HCT116 (cell line): ENCODE data around the gene IL11RA.

Source experiments
- CEBPB ChIP-seq: IDR thresholded peaks from 2 replicates; pipeline ENCODE4 v1.6.1; 2012; ENCODE audit warnings: low read depth
- CTCF ChIP-seq, 3 experiments: fragments of 200-600 bp in 1 of 3; sonication (generic) in 1 of 3; IDR thresholded peaks in 2 of 3; conservative IDR thresholded peaks in 1 of 3; 2 replicates each; pipeline ENCODE4 v1.5.1; 2012 to 2017; ENCODE audit warnings: low read depth in 2 of 3, low read length in 2 of 3, antibody characterized with exemption in 1 of 3, borderline replicate concordance in 1 of 3, control low read depth in 1 of 3, mild to moderate bottlenecking in 1 of 3, mixed read lengths in 1 of 3, mixed run types in 1 of 3, moderate library complexity in 1 of 3; ENCODE audit not compliant: insufficient read depth in 1 of 3
- EZH2 ChIP-seq: fragments of 200-600 bp; sonication (generic); IDR thresholded peaks from 2 replicates; pipeline ENCODE4 v1.6.1; 2017; ENCODE audit warnings: antibody characterized with exemption, mixed run types
- MAX ChIP-seq: IDR thresholded peaks from 2 replicates; pipeline ENCODE4 v1.6.1; 2012
- POLR2A ChIP-seq: IDR thresholded peaks from 2 replicates; pipeline ENCODE4 v1.7.0; 2011; ENCODE audit warnings: borderline replicate concordance; ENCODE audit not compliant: insufficient read depth, insufficient read length; ENCODE audit errors: extremely low read depth
- POLR2AphosphoS5 ChIP-seq: IDR thresholded peaks from 2 replicates; pipeline ENCODE4 v1.6.1; 2011; ENCODE audit warnings: mild to moderate bottlenecking, low read depth, low read length, moderate library complexity
- RAD21 ChIP-seq: IDR thresholded peaks from 2 replicates; pipeline ENCODE4 v1.6.1; 2012; ENCODE audit warnings: low read depth, mild to moderate bottlenecking
- REST ChIP-seq: IDR thresholded peaks from 2 replicates; pipeline ENCODE4 v1.6.1; 2012; ENCODE audit warnings: low read depth
- SP1 ChIP-seq: IDR thresholded peaks from 2 replicates; pipeline ENCODE4 v1.6.1; 2012; ENCODE audit warnings: low read depth
- TCF7L2 ChIP-seq: IDR thresholded peaks from 2 replicates; pipeline ENCODE4 v1.7.0; 2011; ENCODE audit warnings: borderline replicate concordance, inconsistent platforms; ENCODE audit not compliant: insufficient read depth, insufficient read length; ENCODE audit errors: extremely low read depth
- ZNF274 ChIP-seq: fragments of 200-500 bp; sonication (Bioruptor generic); IDR thresholded peaks from 2 replicates; pipeline ENCODE4 v1.6.1; 2014; ENCODE audit warnings: mild to moderate bottlenecking, low read depth, low read length, inconsistent platforms

GRCh38 chr9:34637356-34638137 lies 14.4 kb upstream of the IL11RA start, which contains the start of gene SIGMAR1:
- TF ChIP-seq POLR2A (peak; percentile 92), CTCF (IDR thresholded peaks at IDR 0.05 in 2 of 3, conservative IDR thresholded peaks at IDR 0.05 in 1 of 3; ENCODE audit: borderline replicate concordance in 1 of 3, insufficient read depth in 1 of 3, low read depth in 2 of 3, low read length in 2 of 3) (no peak), EZH2 (no peak), SP1 (no peak), CEBPB (no peak), POLR2AphosphoS5 (peak; percentile 87), MAX (no peak), ZNF274 (no peak), TCF7L2 (peak; percentile 54), REST (no peak), RAD21 (no peak)
